GM12891 (cell line): Measurements from ENCODE around the gene MORN3. TPM values are rescaled to one million over a fixed set of nuclear protein-coding genes. Genes with fewer than 3 reads are reported as not detected.
"Not testable (repeated sequence)": the region's sequence is repeated elsewhere in the genome, so short reads cannot be mapped to it uniquely, and the experiment has no call there.

Source experiments
- DNase-seq: peaks from one replicate; pipeline ENCODE4 v3.0.0; 2011; ENCODE audit warnings: low spot score; ENCODE audit not compliant: insufficient read length
- FAIRE-seq: peaks from 2 replicates; lab custom pipeline; 2011; peaks lifted over from hg19 to GRCh38; lab: Jason Lieb, UNC
- PAX5 ChIP-seq: IDR thresholded peaks from 2 replicates; pipeline ENCODE4 v1.6.1; 2011; ENCODE audit warnings: low read length, moderate library complexity, mild to moderate bottlenecking; ENCODE audit not compliant: insufficient read depth, severe bottlenecking
- POLR2A ChIP-seq: IDR thresholded peaks from 2 replicates; pipeline ENCODE4 v1.6.1; 2011; ENCODE audit warnings: low read depth, low read length, control low read depth
- POLR2AphosphoS5 ChIP-seq: IDR thresholded peaks from 2 replicates; pipeline ENCODE4 v1.6.1; 2011; ENCODE audit warnings: low read depth, low read length, control low read depth
- POU2F2 ChIP-seq: IDR thresholded peaks from 2 replicates; pipeline ENCODE4 v1.6.1; 2011; ENCODE audit warnings: low read depth, mild to moderate bottlenecking, control low read depth, low read length, moderate library complexity
- SPI1 ChIP-seq: IDR thresholded peaks from 2 replicates; pipeline ENCODE4 v1.6.1; 2011; ENCODE audit warnings: low read depth, low read length, control low read depth
- TAF1 ChIP-seq: IDR thresholded peaks from 2 replicates; pipeline ENCODE4 v1.6.1; 2011; ENCODE audit warnings: low read depth, low read length, control low read depth
- polyA plus RNA-seq: library from polyadenylated mRNA; unstranded; fragments of >200 nt; gene quantifications from one replicate; pipeline ENCODE4 v1.2.1, GENCODE V29; 2012; ENCODE audit warnings: low read depth, missing spikeins, inconsistent platforms; ENCODE audit not compliant: missing spikeins

Gene MORN3, protein sequence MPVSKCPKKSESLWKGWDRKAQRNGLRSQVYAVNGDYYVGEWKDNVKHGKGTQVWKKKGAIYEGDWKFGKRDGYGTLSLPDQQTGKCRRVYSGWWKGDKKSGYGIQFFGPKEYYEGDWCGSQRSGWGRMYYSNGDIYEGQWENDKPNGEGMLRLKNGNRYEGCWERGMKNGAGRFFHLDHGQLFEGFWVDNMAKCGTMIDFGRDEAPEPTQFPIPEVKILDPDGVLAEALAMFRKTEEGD
- 0.39 TPM for polyA plus RNA-seq

GRCh38 chr12:121669521-121669900, at the start of gene MORN3:
Gene MORN3 (minus strand): TSS chr12:121669654. CDS start chr12:121669483, 171 bp downstream.
- FAIRE-seq = no peak
- no peak for TF ChIP-seq POU2F2
- TF ChIP-seq PAX5 = no peak
- TF ChIP-seq POLR2AphosphoS5 = no peak
- TF ChIP-seq POLR2A = no peak
- TF ChIP-seq SPI1 = no peak
- TF ChIP-seq TAF1 = no peak
- DNase-seq = no peak

GRCh38 chr12:121718653-121719239, 49.3 kb upstream of the MORN3 start:
- TF ChIP-seq POLR2A (no peak), POU2F2 (no peak), SPI1 (no peak), TAF1 (no peak), PAX5 (no peak), POLR2AphosphoS5 (no peak)
- FAIRE-seq (no peak), DNase-seq (no peak)

GRCh38 chr12:121717041-121717699, 47.7 kb upstream of the MORN3 start:
- no peak for FAIRE-seq
- TF ChIP-seq PAX5 (no peak), POLR2AphosphoS5 (no peak), SPI1 (no peak), POLR2A (no peak), POU2F2 (no peak), TAF1 (no peak)
- no peak for DNase-seq

- no peak for DNase-seq
- no peak for TF ChIP-seq PAX5
- no peak for TF ChIP-seq POU2F2
- no peak for FAIRE-seq
These were observed 46.5 kb upstream of the MORN3 start for GRCh38 chr12:121715862-121716435.

DNA sequence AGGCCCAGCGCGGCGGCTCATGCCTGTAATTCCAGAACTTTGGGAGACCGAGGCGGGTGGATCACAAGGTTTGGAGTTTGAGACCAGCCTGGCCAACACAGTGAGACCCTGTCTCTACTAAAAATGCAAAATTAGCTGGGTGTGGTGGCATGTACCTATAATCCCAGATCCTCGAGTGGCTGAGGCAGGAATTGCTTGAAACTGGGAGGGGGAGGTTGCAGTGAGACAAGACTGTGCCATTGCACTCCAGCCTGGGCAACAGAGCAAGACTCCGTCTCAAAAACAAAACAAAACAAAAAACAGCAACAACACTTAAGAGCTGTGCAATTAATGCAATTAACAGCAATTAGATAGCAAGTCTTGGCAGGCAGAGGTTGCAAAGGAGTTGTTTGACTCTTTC, 45.6 kb upstream of the MORN3 start:
- FAIRE-seq, DNase-seq: not testable (repeated sequence)

GRCh38 chr12:121713793-121714192, 44.3 kb upstream of the MORN3 start:
- no peak for DNase-seq
- no peak for TF ChIP-seq POLR2AphosphoS5
- no peak for TF ChIP-seq TAF1
- TF ChIP-seq POLR2A = no peak
- no peak for TF ChIP-seq PAX5
- no peak for TF ChIP-seq POU2F2
- no peak for TF ChIP-seq SPI1
- no peak for FAIRE-seq

DNA sequence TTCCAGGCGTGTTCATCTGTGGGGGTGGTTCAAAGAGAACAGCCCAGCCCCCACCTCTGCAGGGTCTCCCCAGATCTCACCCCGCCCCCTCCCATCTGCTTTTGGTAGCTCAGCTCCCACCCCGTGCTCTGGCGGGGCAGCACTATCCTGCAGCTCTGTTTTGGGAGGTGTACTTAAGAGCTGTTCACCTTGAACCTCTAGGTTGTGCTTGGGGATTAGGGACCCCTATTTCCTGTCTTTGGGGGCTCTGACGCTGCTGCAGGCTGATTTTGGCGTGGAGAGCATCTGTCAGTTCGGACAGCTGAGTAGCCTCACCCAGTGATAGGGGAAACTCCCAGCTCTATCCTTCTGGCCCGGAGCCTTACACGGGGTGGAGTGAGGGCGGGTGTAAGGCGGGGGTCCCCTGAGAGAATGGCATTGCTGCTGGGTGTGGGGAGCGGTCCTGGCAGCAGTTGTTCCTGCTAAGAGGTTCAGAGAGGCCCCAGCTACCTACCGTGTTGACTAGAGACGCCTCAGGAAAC, 43.9 kb upstream of the MORN3 start:
- no peak for DNase-seq
- no peak for TF ChIP-seq TAF1
- TF ChIP-seq POLR2AphosphoS5 = no peak
- TF ChIP-seq PAX5 = no peak
- no peak for TF ChIP-seq SPI1
- TF ChIP-seq POU2F2 = no peak
- no peak for TF ChIP-seq POLR2A
- no peak for FAIRE-seq

DNA sequence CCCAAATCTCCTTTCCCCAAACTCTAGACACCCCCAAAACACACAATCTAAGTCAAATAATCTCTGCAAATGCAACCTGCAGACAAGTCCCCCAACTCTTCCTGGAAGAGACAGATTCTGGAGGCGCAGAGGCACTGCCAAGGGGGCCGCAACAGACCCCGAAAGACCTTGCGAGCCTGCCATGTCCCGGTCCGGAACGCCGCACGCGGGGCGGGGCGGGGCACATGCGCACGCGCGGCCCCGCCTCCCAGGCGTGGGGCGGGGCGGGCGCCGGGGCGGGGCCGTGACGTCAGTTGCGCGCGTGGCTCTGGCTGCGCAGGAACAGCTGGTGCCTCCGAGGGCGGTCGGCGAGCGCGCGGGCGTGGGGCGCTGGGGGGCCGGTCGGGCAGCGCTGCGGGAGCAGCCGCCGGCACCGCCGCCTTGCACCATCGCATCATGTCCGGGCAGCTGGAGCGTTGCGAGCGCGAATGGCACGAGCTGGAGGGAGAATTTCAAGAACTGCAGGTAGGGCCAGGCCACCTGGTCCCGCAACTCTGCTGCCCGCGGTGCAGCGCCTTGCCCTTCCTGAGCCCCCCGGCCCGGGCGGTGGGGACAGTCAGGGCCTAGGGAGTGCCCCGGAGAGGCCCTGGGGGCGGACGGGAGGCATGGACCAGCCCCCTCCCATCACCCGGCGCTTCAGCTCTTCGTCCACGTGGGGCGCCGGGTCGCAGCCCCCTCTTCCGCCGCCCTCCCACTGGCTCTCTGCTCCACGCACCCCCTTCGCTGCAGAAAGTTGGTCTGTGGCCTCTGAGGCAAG, 43.2 kb upstream of the MORN3 start, which contains the start of gene TMEM120B:
TSS of gene TMEM120B (plus strand) at position 292 of the 796 bp plus-strand sequence. CDS start at position 436, 144 bp downstream.
- peak; percentile 81 for DNase-seq

DNA sequence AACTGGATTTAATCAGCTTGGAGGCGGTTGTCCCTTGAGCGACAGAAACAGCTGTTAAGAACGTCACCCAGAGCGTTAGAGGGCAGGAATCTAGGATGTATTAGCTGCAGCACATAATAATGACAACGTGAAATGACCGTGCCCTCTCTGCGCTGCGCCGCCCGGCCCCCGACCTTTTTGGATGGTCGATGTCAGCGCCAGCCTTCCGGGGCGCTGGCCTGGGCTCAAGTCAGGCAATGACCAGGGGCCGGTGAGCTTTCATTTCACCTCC, 42.7 kb upstream of the MORN3 start:
- DNase-seq (no peak), FAIRE-seq (no peak)
- TF ChIP-seq POU2F2 = no peak
- no peak for TF ChIP-seq POLR2AphosphoS5
- no peak for TF ChIP-seq TAF1

More for the DNA sequence above, 43.2 kb upstream of the MORN3 start, which contains the start of gene TMEM120B:
- peak; percentile 91 for FAIRE-seq
- TF ChIP-seq POU2F2 = peak; percentile 61; the same call in 1 of the 2 replicates
- no peak for TF ChIP-seq TAF1
- TF ChIP-seq PAX5 = no peak
- peak; percentile 75 for TF ChIP-seq POLR2A
- TF ChIP-seq SPI1 = no peak
- peak; percentile 56; the same call in 1 of the 2 replicates for TF ChIP-seq POLR2AphosphoS5
